DND-41 (cell line): ENCODE data around the gene ERO1B.

Source experiments
- EZH2 ChIP-seq: IDR thresholded peaks from 3 replicates; pipeline ENCODE4 v1.6.1; 2012; ENCODE audit warnings: borderline replicate concordance, low read depth, mild to moderate bottlenecking, moderate library complexity, low read length, inconsistent platforms; ENCODE audit not compliant: severe bottlenecking
- TF ChIP-seq, protein P1 (sequence below): IDR thresholded peaks from 2 replicates; pipeline ENCODE4 v1.5.1; 2012; ENCODE audit warnings: borderline replicate concordance, low read length, moderate library complexity, mild to moderate bottlenecking; ENCODE audit not compliant: poor library complexity, severe bottlenecking; ENCODE audit errors: extremely low read depth

GRCh38 chr1:236211815-236212214 lies 69.9 kb downstream of the ERO1B start:
- TF ChIP-seq, protein P1, sequence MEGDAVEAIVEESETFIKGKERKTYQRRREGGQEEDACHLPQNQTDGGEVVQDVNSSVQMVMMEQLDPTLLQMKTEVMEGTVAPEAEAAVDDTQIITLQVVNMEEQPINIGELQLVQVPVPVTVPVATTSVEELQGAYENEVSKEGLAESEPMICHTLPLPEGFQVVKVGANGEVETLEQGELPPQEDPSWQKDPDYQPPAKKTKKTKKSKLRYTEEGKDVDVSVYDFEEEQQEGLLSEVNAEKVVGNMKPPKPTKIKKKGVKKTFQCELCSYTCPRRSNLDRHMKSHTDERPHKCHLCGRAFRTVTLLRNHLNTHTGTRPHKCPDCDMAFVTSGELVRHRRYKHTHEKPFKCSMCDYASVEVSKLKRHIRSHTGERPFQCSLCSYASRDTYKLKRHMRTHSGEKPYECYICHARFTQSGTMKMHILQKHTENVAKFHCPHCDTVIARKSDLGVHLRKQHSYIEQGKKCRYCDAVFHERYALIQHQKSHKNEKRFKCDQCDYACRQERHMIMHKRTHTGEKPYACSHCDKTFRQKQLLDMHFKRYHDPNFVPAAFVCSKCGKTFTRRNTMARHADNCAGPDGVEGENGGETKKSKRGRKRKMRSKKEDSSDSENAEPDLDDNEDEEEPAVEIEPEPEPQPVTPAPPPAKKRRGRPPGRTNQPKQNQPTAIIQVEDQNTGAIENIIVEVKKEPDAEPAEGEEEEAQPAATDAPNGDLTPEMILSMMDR, result no peak
- TF ChIP-seq EZH2, result no peak
